Measurements from ENCODE around the gene MARCHF3.

The MARCHF3 gene

DNA sequence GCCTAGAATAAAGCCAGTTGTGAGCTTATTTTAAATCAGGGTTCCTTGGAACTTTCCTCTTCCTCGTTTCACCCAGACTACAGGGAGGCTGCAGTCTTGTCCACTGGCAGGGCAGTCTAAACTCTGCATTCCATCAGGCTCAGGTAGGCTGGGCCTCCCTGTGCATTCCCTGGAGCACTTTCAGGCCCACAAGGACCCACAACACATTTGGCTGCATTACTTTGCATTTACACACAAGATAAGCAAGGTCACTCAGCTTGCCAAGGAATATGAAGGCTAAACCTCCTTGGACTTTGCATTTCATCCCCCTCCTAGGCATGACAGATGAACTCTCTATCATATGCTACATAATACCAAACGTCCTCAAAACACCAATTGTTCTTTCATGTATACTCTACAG lies 104.2 kb downstream of the MARCHF3 start:
- no peaks in the 10 kb centered on the region for H3K27me3 ChIP-seq (replicated peaks; ENCODE audit: control insufficient read depth, insufficient read depth, low read length, poor library complexity, severe bottlenecking)
- no peak for DNase-seq
- no peaks in the 10 kb centered on the region for H3K36me3 ChIP-seq (ENCODE audit: control insufficient read depth, insufficient read depth, low read length)

DNA sequence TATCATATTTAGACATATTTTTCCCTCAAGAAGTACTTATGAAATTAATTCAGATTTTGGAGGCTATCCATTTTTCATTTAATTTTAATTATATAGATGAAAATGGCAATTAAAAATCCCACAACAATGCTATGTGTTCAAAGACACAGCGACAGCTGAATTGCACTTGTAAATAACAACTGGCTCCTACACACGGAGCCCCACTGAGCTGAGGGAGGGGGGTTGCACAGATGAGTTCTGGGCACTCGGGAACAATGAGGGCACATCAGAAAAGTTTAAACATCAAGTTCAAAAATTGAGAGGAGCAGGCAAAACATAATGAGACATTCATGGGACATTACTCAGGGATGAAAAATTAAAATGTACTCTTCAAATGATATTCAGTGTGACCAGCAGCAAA lies 104.9 kb downstream of the MARCHF3 start:
- no peaks in the 10 kb centered on the region for H3K4me1 ChIP-seq (ENCODE audit: control insufficient read depth, insufficient read depth, low read length, poor library complexity, severe bottlenecking)

More for the DNA sequence above, 104.2 kb downstream of the MARCHF3 start:
- no peak overlapping the region for H3K4me3 ChIP-seq (ENCODE audit: insufficient read depth, low read depth, low read length, poor library complexity, severe bottlenecking)
- no peaks in the 10 kb centered on the region for H3K9me3 ChIP-seq (ENCODE audit: control insufficient read depth, low read length)
- no peaks in the 10 kb centered on the region for H3K4me1 ChIP-seq (ENCODE audit: control insufficient read depth, insufficient read depth, low read length, poor library complexity, severe bottlenecking)
- no peak overlapping the region for H3K27ac ChIP-seq (ENCODE audit: insufficient read depth, low read length, poor library complexity, severe bottlenecking)

DNA sequence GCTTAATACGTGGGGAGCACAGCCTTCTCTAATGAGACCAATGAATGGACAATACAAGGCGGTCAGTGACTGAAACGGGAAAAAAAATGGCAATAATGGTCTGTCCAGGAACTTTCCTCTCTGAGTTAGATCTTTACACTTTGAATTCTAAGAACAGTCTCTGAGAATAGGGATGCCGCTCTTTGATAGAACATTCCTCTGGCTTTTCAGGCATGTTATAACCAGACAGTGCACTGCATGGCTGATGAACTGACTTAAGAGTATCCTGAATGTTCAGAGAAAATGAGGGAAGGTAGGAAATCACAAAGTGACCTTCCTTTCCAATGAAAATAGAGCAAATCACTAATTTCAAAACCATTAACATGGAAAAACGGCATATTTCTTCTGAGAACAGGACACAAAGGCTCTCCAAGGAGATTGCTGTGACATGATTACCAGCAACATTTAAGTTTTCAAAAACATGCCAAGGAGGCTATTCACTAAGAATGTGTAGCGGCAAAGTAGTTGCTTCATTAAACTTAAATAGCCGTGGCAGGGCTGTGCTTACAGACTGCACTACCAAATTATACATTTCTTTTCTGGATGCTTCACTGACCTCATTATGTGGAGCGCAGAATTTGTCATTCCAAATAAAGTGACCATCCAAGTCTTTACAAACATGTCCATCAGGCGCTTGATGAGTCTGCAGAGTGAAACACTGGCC lies 105.9 kb downstream of the MARCHF3 start:
- no peaks in the 10 kb centered on the region for H3K36me3 ChIP-seq (ENCODE audit: control insufficient read depth, insufficient read depth, low read length)
- H3K27ac ChIP-seq (ENCODE audit: insufficient read depth, low read length, poor library complexity, severe bottlenecking) = no peak overlapping the region
- no peak for DNase-seq
- H3K9me3 ChIP-seq (ENCODE audit: control insufficient read depth, low read length) = no peaks in the 10 kb centered on the region
- H3K27me3 ChIP-seq (replicated peaks; ENCODE audit: control insufficient read depth, insufficient read depth, low read length, poor library complexity, severe bottlenecking) = no peaks in the 10 kb centered on the region
- no peaks in the 10 kb centered on the region for H3K4me1 ChIP-seq (ENCODE audit: control insufficient read depth, insufficient read depth, low read length, poor library complexity, severe bottlenecking)
- no peak overlapping the region for H3K4me3 ChIP-seq (ENCODE audit: insufficient read depth, low read depth, low read length, poor library complexity, severe bottlenecking)

More for the DNA sequence above, 104.9 kb downstream of the MARCHF3 start:
- no peak overlapping the region for H3K4me3 ChIP-seq (ENCODE audit: insufficient read depth, low read depth, low read length, poor library complexity, severe bottlenecking)
- no peak for DNase-seq
- H3K9me3 ChIP-seq (ENCODE audit: control insufficient read depth, low read length) = no peaks in the 10 kb centered on the region
- no peaks in the 10 kb centered on the region for H3K36me3 ChIP-seq (ENCODE audit: control insufficient read depth, insufficient read depth, low read length)
- no peak overlapping the region for H3K27ac ChIP-seq (ENCODE audit: insufficient read depth, low read length, poor library complexity, severe bottlenecking)
- no peaks in the 10 kb centered on the region for H3K27me3 ChIP-seq (replicated peaks; ENCODE audit: control insufficient read depth, insufficient read depth, low read length, poor library complexity, severe bottlenecking)

DNA sequence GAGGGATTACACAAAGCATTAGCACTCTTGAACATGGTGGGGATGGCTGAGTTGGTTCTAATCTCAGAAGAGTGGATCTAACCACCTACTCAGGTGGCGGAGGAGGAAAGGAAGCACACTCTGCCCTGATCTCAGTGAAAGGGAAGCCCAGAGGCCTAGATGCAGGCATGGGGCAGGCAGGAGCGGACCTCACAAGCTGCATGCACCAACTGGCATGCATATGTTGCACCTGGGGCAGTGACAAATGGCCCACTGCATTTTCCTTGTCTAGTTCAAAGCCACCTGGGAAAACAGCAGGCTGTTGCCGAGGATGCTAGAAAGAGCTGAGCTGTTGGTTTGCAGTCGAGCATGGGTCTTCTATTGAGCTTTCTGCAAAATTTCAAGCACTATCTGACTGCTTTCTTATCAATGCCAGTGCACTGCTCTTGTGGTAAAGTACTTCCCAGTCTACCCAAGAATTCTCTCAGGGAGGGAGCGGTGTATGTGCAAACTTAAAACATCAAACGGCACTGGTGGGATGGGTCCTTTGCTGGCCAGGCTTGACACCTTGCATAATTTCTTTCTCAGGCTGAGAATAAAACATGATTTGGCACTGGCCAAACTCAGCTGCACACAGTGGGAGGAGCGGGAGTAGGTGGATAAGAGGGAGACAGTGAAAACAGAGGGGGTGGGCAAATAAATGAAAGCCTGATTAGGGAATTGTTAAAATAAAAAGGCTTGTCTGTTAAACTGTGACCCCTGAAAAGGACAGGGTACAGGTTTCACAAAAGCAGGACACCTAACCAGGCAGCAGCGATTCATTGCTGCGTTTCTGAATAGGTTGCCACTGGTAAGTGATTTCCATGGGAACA lies 108.9 kb downstream of the MARCHF3 start:
- Histone ChIP-seq H3K27me3 (replicated peaks; ENCODE audit: control insufficient read depth, insufficient read depth, low read length, poor library complexity, severe bottlenecking) (no peaks in the 10 kb centered on the region), H3K27ac (ENCODE audit: insufficient read depth, low read length, poor library complexity, severe bottlenecking) (no peak overlapping the region), H3K4me3 (ENCODE audit: insufficient read depth, low read depth, low read length, poor library complexity, severe bottlenecking) (no peak overlapping the region), H3K9me3 (ENCODE audit: control insufficient read depth, low read length) (no peaks in the 10 kb centered on the region), H3K36me3 (ENCODE audit: control insufficient read depth, insufficient read depth, low read length) (no peaks in the 10 kb centered on the region), H3K4me1 (ENCODE audit: control insufficient read depth, insufficient read depth, low read length, poor library complexity, severe bottlenecking) (no peaks in the 10 kb centered on the region)
- no peak for DNase-seq

DNA sequence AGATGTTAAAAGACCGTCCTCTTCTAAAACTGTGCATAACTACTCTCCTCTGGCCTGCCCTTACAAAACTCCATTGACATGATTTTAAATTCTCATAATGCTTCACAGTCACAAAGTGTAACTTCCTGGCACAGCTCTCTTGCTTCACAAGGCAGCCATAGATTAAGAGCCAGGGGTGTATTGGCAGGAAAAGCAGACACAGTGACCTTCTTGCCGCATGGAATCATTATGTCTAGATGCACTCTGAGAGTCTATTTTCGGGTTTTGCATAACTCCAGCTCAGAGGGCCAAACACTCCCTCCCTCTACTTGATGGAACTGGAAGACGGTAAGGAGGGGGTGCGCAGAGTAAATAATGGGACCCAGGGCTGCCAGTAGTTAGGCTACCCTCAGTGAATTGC lies 110.1 kb downstream of the MARCHF3 start:
- Histone ChIP-seq H3K36me3 (ENCODE audit: control insufficient read depth, insufficient read depth, low read length) (no peaks in the 10 kb centered on the region), H3K27me3 (replicated peaks; ENCODE audit: control insufficient read depth, insufficient read depth, low read length, poor library complexity, severe bottlenecking) (no peaks in the 10 kb centered on the region), H3K4me3 (ENCODE audit: insufficient read depth, low read depth, low read length, poor library complexity, severe bottlenecking) (no peak overlapping the region), H3K9me3 (ENCODE audit: control insufficient read depth, low read length) (no peaks in the 10 kb centered on the region), H3K27ac (ENCODE audit: insufficient read depth, low read length, poor library complexity, severe bottlenecking) (no peak overlapping the region), H3K4me1 (ENCODE audit: control insufficient read depth, insufficient read depth, low read length, poor library complexity, severe bottlenecking) (no peaks in the 10 kb centered on the region)
- DNase-seq = no peak

DNA sequence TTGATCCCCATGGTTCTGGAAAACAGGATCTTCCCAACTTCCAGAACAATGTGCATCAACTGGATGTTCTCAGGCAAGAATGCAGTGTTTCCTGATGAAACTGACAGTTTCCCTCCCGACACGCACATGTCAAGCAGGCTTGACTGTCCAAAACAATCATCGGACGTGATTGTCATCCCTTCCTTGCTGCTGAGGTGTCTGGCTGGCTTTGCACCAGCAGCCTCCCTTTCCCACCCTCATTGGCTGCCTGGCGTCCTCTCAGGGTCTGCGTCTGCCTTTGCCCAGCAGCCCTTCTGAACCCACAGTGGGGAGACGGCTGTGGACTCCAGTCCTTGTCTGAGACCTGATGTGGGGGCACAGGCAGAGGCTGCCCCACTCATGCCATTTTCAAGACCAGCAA lies 110.8 kb downstream of the MARCHF3 start:
- H3K9me3 ChIP-seq (ENCODE audit: control insufficient read depth, low read length) = no peaks in the 10 kb centered on the region
- no peak overlapping the region for H3K27ac ChIP-seq (ENCODE audit: insufficient read depth, low read length, poor library complexity, severe bottlenecking)
- H3K4me1 ChIP-seq (ENCODE audit: control insufficient read depth, insufficient read depth, low read length, poor library complexity, severe bottlenecking) = no peaks in the 10 kb centered on the region
- DNase-seq = no peak
- no peak overlapping the region for H3K4me3 ChIP-seq (ENCODE audit: insufficient read depth, low read depth, low read length, poor library complexity, severe bottlenecking)
- H3K36me3 ChIP-seq (ENCODE audit: control insufficient read depth, insufficient read depth, low read length) = no peaks in the 10 kb centered on the region
- no peaks in the 10 kb centered on the region for H3K27me3 ChIP-seq (replicated peaks; ENCODE audit: control insufficient read depth, insufficient read depth, low read length, poor library complexity, severe bottlenecking)

DNA sequence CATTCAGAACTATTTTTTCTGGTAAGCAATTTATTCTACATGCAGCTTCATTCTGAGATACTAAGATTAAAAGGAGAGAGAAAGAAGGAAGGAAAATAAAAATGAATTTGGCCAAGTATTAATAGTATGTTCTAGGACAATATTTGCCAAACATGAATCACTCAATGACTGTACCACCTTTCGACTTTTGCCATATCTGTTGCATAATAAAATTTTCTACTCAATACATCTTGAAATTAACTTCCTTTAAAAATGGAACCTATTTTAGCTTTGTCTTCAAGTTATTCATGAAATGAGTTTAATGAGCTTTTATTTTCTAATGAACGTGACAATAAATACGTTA lies 111.8 kb downstream of the MARCHF3 start:
- H3K36me3 ChIP-seq (ENCODE audit: control insufficient read depth, insufficient read depth, low read length) = no peaks in the 10 kb centered on the region
- DNase-seq = no peak
- no peak overlapping the region for H3K4me3 ChIP-seq (ENCODE audit: insufficient read depth, low read depth, low read length, poor library complexity, severe bottlenecking)
- H3K27ac ChIP-seq (ENCODE audit: insufficient read depth, low read length, poor library complexity, severe bottlenecking) = no peak overlapping the region
- no peaks in the 10 kb centered on the region for H3K9me3 ChIP-seq (ENCODE audit: control insufficient read depth, low read length)
- no peaks in the 10 kb centered on the region for H3K27me3 ChIP-seq (replicated peaks; ENCODE audit: control insufficient read depth, insufficient read depth, low read length, poor library complexity, severe bottlenecking)
- H3K4me1 ChIP-seq (ENCODE audit: control insufficient read depth, insufficient read depth, low read length, poor library complexity, severe bottlenecking) = no peaks in the 10 kb centered on the region

DNA sequence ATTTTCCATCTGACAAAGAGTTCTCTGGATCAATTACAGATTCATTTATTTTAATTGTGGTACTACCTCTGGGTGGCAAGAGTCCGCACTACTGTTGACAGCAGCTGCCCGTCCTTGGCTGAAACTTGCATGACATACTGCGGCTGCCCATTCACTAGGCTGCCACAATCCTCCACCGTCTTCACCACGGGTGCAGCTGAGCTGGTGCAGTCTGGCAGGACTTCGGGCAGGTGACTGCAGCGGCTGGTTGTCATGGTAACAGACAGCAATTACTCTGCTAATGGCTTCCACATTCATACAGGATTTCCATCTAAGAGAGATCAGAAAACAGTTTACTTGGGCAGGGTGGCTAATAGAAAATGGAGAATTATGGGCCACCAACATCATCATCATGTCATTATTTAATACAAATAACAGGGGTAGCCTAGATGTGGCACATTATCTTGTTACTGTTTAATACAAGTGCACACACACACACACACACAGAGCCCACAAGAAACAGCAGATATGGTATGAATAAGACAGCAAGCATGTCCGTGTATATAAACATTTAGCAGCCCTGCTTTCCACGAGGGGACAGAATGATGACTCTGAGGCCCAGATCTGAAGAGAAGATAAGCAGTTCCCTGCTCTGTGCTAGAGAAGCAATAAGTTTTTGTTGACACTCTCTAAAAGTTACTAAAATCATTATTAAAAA lies 112.3 kb downstream of the MARCHF3 start:
- Histone ChIP-seq H3K36me3 (ENCODE audit: control insufficient read depth, insufficient read depth, low read length) (no peaks in the 10 kb centered on the region), H3K27me3 (replicated peaks; ENCODE audit: control insufficient read depth, insufficient read depth, low read length, poor library complexity, severe bottlenecking) (no peaks in the 10 kb centered on the region), H3K4me3 (ENCODE audit: insufficient read depth, low read depth, low read length, poor library complexity, severe bottlenecking) (no peak overlapping the region), H3K27ac (ENCODE audit: insufficient read depth, low read length, poor library complexity, severe bottlenecking) (no peak overlapping the region), H3K4me1 (ENCODE audit: control insufficient read depth, insufficient read depth, low read length, poor library complexity, severe bottlenecking) (no peaks in the 10 kb centered on the region), H3K9me3 (ENCODE audit: control insufficient read depth, low read length) (no peaks in the 10 kb centered on the region)
- no peak for DNase-seq

DNA sequence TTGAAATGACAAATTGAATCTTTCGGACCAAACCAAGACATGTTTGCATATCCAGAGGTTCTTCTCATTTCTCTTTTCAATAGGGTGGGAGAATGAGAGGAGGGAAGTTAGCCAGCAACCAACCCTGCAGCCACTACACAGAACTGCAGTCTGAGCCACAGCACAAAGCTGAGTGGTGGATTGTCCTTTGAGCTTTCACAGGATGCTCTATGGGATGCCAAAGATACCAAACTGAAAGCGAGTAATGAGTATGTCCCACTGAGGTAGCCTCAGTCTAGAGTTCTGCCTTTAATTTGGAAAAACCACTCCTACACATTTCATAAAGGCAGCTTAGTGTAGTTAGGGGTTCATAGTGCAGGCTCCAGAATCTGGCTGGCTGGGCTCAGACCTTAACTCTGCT lies 114.9 kb downstream of the MARCHF3 start:
- Histone ChIP-seq H3K4me1 (ENCODE audit: control insufficient read depth, insufficient read depth, low read length, poor library complexity, severe bottlenecking) (no peaks in the 10 kb centered on the region), H3K27ac (ENCODE audit: insufficient read depth, low read length, poor library complexity, severe bottlenecking) (no peak overlapping the region), H3K9me3 (ENCODE audit: control insufficient read depth, low read length) (no peaks in the 10 kb centered on the region), H3K36me3 (ENCODE audit: control insufficient read depth, insufficient read depth, low read length) (no peaks in the 10 kb centered on the region), H3K4me3 (ENCODE audit: insufficient read depth, low read depth, low read length, poor library complexity, severe bottlenecking) (no peak overlapping the region), H3K27me3 (replicated peaks; ENCODE audit: control insufficient read depth, insufficient read depth, low read length, poor library complexity, severe bottlenecking) (no peaks in the 10 kb centered on the region)
- no peak for DNase-seq

All from effector memory CD4-positive, alpha-beta T cell (primary cell).